Progenitor cell of endocrine pancreas (in vitro differentiated cells): ENCODE measurements around the gene GAS2. TPM values are rescaled to one million over a fixed set of nuclear protein-coding genes. Genes with fewer than 3 reads are reported as not detected.

Experiments
- DNase-seq: peaks from one replicate; pipeline ENCODE4 v3.0.0; 2021; ENCODE audit warnings: low spot score; ENCODE audit not compliant: unreplicated experiment
- H3K27ac Mint-ChIP-seq: 2 replicates; pipeline ENCODE4 v1.8.0; 2021; ENCODE audit warnings: mild to moderate bottlenecking, moderate library complexity, mixed read lengths
- H3K27me3 Mint-ChIP-seq: 2 replicates; pipeline ENCODE4 v1.8.0; 2021; ENCODE audit warnings: mixed read lengths
- H3K36me3 Mint-ChIP-seq: 2 replicates; pipeline ENCODE4 v1.8.0; 2022; ENCODE audit warnings: mixed read lengths; ENCODE audit not compliant: insufficient read depth
- H3K4me1 Mint-ChIP-seq: 2 replicates; pipeline ENCODE4 v1.8.0; 2021; ENCODE audit warnings: low read depth, mixed read lengths
- H3K4me3 Mint-ChIP-seq: 2 replicates; pipeline ENCODE4 v1.8.0; 2021; ENCODE audit warnings: low read depth, mild to moderate bottlenecking, moderate library complexity, mixed read lengths
- H3K9me3 Mint-ChIP-seq: 2 replicates; pipeline ENCODE4 v1.8.0; 2021; ENCODE audit warnings: low read depth, mixed read lengths
- CTCF ChIP-seq: fragments of 200-600 bp; sonication (generic); IDR thresholded peaks from one replicate; pipeline ENCODE4 v1.5.0; 2021; ENCODE audit warnings: antibody characterized with exemption, mild to moderate bottlenecking; ENCODE audit not compliant: unreplicated experiment
- total RNA-seq: library from RNA; stranded (reverse); gene quantifications from 2 replicates; pipeline ENCODE4 v1.2.1, GENCODE V29; 2021

GAS2 gene
- total RNA-seq, 1 donor from 2014 or later: 14.5 TPM

DNA sequence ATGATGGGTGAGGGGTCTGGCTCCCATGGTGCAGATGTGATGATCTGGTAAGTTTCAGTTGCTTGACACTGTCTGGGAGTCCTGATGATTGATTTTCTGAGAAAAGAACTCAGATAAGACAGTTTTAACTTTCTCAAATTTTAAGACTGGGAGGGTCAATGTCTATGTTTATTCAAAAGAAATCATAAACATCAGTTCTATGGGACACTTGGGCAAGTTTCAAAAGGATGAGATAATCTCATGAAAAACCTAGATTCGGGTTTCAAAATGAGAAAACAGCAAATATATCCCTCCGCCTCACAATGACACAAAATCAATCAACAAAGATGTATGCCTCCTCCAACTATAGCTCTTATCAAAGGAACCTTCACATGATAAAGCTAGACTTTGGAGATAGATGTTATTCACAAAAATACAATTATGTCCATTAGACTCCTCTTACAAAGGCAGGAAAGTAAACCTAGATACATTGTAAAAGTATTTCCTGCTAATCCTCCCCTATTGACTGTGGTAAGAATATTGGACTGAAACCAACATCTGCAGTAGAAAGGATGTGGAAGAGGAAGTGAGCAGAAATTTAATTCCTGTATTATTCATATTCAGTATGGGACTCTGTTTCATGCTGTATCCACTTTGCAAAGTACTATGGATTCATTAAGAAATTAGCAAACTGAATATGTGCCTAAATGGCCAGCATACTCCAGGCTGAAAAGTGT is 141.6 kb downstream of the GAS2 start:
- H3K4me1 Mint-ChIP-seq: no peaks in the 10 kb centered on the region

DNA sequence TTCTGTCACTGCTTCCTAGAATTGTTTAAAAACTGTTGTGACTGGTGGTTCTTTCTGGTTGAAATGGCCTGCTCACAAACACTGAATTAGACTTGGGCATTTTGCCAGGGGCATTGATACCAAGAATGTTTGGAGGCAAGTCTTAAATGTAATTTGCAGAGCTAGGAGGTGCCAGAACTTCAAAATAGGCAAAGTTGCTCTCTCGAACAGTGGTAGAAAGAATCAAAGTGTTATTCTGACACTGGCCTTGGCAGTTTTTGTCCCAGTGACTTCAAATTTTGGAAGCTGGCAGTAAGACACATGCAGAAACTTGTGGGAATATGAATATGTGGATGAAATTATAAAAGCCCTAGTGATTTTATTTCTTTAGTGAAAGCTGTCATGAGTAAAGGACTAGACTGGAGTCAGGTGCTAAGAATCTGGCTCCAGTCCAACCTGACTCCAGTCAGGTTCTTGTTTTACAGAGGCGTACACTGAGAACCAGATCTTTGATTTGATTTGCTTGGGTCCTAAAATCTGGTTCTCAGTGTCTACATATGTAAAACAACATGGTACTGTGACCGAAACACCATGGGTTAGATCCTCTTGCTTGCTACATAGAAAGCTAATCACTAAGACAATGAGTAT is 142.3 kb downstream of the GAS2 start:
- H3K4me3 Mint-ChIP-seq: no peak overlapping the region

More for the DNA sequence above, 141.6 kb downstream of the GAS2 start:
- peaks cover 8% of the 10 kb centered on the region for H3K36me3 Mint-ChIP-seq
- DNase-seq: no peak
- no peak for TF ChIP-seq CTCF
- no peak overlapping the region for H3K4me3 Mint-ChIP-seq
- peaks cover 8% of the 10 kb centered on the region for H3K9me3 Mint-ChIP-seq
- H3K27me3 Mint-ChIP-seq: no peaks in the 10 kb centered on the region
- no peak overlapping the region for H3K27ac Mint-ChIP-seq

DNA sequence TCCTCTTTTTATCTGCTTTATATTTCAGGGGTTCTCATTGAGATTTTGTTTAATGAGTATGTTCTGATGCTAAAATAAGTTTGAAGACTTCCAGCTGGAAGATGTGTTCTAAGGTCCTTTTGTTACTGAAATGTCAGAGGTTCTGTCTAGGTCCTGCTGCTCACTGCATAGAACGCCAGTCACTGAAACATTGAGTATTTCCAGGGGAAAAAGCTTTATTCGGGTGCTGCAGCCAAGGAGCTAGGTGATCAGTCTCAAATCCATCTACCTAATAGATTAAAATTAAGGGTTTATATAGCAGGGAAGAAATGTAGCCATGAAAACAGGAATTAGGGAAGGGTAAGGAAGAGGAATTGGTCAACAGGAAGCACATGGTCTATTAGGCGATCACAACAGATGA is 143.5 kb downstream of the GAS2 start:
- Mint-ChIP-seq H3K27ac (no peak overlapping the region), H3K36me3 (peaks cover 8% of the 10 kb centered on the region), H3K27me3 (no peaks in the 10 kb centered on the region), H3K4me3 (no peak overlapping the region), H3K4me1 (no peaks in the 10 kb centered on the region), H3K9me3 (peaks cover 8% of the 10 kb centered on the region)
- no peak for TF ChIP-seq CTCF
- no peak for DNase-seq

More for the DNA sequence above, 142.3 kb downstream of the GAS2 start:
- no peak overlapping the region for H3K27ac Mint-ChIP-seq
- no peaks in the 10 kb centered on the region for H3K4me1 Mint-ChIP-seq
- H3K27me3 Mint-ChIP-seq: no peaks in the 10 kb centered on the region
- H3K36me3 Mint-ChIP-seq: peaks cover 8% of the 10 kb centered on the region
- H3K9me3 Mint-ChIP-seq: peaks cover 8% of the 10 kb centered on the region
- TF ChIP-seq CTCF: no peak
- no peak for DNase-seq

GRCh38 chr11:22822203-22822602 is 155.8 kb downstream of the GAS2 start:
- H3K27ac Mint-ChIP-seq: no peak overlapping the region
- H3K36me3 Mint-ChIP-seq: peaks cover 26% of the 10 kb centered on the region
- TF ChIP-seq CTCF: no peak
- no peak for DNase-seq
- no peaks in the 10 kb centered on the region for H3K27me3 Mint-ChIP-seq
- H3K4me3 Mint-ChIP-seq: no peak overlapping the region
- no peaks in the 10 kb centered on the region for H3K4me1 Mint-ChIP-seq
- no peaks in the 10 kb centered on the region for H3K9me3 Mint-ChIP-seq

DNA sequence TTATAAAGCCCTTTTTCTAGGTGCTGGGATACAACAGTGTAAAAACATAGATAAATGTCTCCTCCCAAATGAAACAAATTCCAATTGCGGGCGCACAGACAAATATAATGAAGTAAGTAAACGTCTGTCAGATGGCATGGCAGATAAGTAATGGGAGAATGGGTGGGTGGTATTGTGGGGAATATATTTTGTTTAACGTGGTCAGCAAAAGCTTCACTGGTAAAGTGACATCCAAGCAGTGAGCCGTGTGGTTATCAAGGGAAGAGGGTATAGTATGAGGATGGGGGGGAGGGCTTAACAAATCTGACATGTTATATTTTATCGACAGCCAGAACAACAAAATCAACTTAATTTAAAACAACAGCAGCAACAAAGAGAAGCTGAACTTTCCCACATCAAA is 162.0 kb downstream of the GAS2 start:
- Mint-ChIP-seq H3K27ac (peak overlapping the region; percentile 84), H3K36me3 (peaks cover 10% of the 10 kb centered on the region), H3K4me1 (peaks cover 14% of the 10 kb centered on the region), H3K4me3 (peak overlapping the region; percentile 94), H3K9me3 (peaks cover under 1% of the 10 kb centered on the region), H3K27me3 (no peaks in the 10 kb centered on the region)
- TF ChIP-seq CTCF: no peak
- no peak for DNase-seq
